MCF 10A (cell line): ENCODE measurements around the gene FOXN4. TPM values are rescaled to one million over a fixed set of nuclear protein-coding genes. Genes with fewer than 3 reads are reported as not detected.

Experiments
- BruUV-seq: library from RNA; stranded (reverse); fragments of 400-500 nt; replicated peaks from 2 replicates; lab custom pipeline; 2021; lab: Mats Ljungman, UMichigan
- CTCF ChIA-PET: fragments of 300-600 bp; sonication (Branson Sonifier 250); formaldehyde crosslinking; extraction: SDS; loops from one replicate; lab custom pipeline; 2021; ENCODE audit warnings: antibody characterized with exemption, inconsistent platforms; lab: Yijun Ruan, JAX
- POLR2A ChIA-PET: fragments of 300-600, 350-650 bp; sonication (Branson Sonifier 250); formaldehyde crosslinking; extraction: SDS; loops from one replicate; lab custom pipeline; 2020; ENCODE audit warnings: antibody characterized with exemption, inconsistent platforms; lab: Yijun Ruan, JAX
- DNase-seq: peaks from one replicate; pipeline ENCODE4 v3.0.0-alpha.2; 2018; ENCODE audit not compliant: unreplicated experiment
- H3K27ac Mint-ChIP-seq: one replicate; pipeline ENCODE4 v1.8.0; 2022; ENCODE audit warnings: mild to moderate bottlenecking, low read depth, mixed read lengths; ENCODE audit not compliant: unreplicated experiment
- H3K27me3 Mint-ChIP-seq: one replicate; pipeline ENCODE4 v1.8.0; 2022; ENCODE audit warnings: mixed read lengths; ENCODE audit not compliant: insufficient read depth, unreplicated experiment
- H3K36me3 Mint-ChIP-seq: one replicate; pipeline ENCODE4 v1.8.0; 2022; ENCODE audit warnings: mild to moderate bottlenecking, moderate library complexity, mixed read lengths; ENCODE audit not compliant: insufficient read depth, unreplicated experiment
- H3K4me1 Mint-ChIP-seq: one replicate; pipeline ENCODE4 v1.8.0; 2022; ENCODE audit warnings: mixed read lengths; ENCODE audit not compliant: insufficient read depth, unreplicated experiment
- H3K4me3 Mint-ChIP-seq: one replicate; pipeline ENCODE4 v1.8.0; 2022; ENCODE audit warnings: mild to moderate bottlenecking, moderate library complexity, mixed read lengths; ENCODE audit not compliant: unreplicated experiment
- H3K9me3 Mint-ChIP-seq: one replicate; pipeline ENCODE4 v1.8.0; 2022; ENCODE audit warnings: mixed read lengths; ENCODE audit not compliant: unreplicated experiment
- intact Hi-C: fragments of 100-400 bp; cut with micrococcal nuclease; formaldehyde crosslinking; loops from 2 replicates; pipeline ENCODE4 v1.14.1; 2022
- total RNA-seq: library from RNA; stranded (reverse); gene quantifications from 2 replicates; pipeline ENCODE4 v1.2.3, GENCODE V29; 2022
- TF ChIP-seq, protein P1 (sequence below): fragments of 200-600 bp; IDR thresholded peaks from one replicate; pipeline ENCODE4 v1.8.0; 2022; ENCODE audit warnings: antibody characterized with exemption, mild to moderate bottlenecking; ENCODE audit not compliant: unreplicated experiment

FOXN4 gene
- total RNA-seq, 1 experiment from 2014 or later = not detected

DNA sequence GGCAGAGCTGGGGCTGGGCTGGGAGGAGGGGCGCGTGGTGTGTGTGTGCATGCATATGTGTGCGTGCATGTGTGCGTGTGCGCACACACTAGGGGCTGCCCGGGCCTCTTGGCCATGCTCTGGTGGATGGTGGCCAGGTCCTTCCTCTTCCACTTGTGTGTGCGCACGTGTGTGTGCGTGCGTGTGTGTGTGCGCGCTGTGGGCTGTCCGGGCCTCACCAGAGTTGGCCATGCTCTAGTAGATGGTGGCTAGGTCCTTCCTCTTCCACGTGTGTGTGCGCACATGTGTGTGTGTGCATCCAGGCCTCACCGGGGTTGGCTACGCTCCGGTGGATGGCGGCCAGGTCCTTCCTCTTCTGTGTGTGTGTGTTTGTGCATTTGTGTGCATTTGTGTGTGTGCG, 24.7 kb downstream of the FOXN4 start:
- BruUV-seq = no TSS peak

DNA sequence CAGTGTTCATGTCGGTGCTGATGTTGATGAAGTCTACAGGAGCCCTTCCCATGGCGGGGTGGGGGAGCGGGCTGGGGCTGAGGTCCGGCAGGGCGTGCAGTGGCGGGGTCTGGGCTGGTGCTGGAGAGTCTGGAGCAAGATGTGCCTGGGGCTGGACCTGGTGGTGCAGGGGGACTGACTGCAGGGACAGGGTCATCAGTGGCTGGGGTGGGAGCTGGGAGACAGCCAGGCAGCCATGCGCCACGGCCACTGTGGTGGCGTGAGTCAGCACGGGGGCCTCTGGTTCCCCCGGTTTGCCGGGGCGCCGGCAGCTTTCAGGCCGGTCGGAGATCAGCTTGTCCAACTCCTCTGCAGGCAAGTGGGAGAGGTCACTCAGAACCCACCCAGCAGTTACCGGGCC, 27.6 kb downstream of the FOXN4 start:
- H3K4me3 Mint-ChIP-seq = no peak overlapping the region
- no peaks in the 10 kb centered on the region for H3K9me3 Mint-ChIP-seq
- no TSS peak for BruUV-seq
- H3K4me1 Mint-ChIP-seq = peaks cover 5% of the 10 kb centered on the region
- DNase-seq = no peak
- H3K27ac Mint-ChIP-seq = no peak overlapping the region
- H3K27me3 Mint-ChIP-seq = no peaks in the 10 kb centered on the region
- ChIA-PET CTCF (no interaction called here), POLR2A (no interaction called here)
- TF ChIP-seq, protein P1, sequence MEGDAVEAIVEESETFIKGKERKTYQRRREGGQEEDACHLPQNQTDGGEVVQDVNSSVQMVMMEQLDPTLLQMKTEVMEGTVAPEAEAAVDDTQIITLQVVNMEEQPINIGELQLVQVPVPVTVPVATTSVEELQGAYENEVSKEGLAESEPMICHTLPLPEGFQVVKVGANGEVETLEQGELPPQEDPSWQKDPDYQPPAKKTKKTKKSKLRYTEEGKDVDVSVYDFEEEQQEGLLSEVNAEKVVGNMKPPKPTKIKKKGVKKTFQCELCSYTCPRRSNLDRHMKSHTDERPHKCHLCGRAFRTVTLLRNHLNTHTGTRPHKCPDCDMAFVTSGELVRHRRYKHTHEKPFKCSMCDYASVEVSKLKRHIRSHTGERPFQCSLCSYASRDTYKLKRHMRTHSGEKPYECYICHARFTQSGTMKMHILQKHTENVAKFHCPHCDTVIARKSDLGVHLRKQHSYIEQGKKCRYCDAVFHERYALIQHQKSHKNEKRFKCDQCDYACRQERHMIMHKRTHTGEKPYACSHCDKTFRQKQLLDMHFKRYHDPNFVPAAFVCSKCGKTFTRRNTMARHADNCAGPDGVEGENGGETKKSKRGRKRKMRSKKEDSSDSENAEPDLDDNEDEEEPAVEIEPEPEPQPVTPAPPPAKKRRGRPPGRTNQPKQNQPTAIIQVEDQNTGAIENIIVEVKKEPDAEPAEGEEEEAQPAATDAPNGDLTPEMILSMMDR = no peak
- H3K36me3 Mint-ChIP-seq = no peaks in the 10 kb centered on the region
- intact Hi-C loops = no loop called here

More for the DNA sequence above, 24.7 kb downstream of the FOXN4 start:
- no peak for DNase-seq
- no peaks in the 10 kb centered on the region for H3K27me3 Mint-ChIP-seq
- ChIA-PET POLR2A (no interaction called here), CTCF (no interaction called here)
- H3K9me3 Mint-ChIP-seq = no peaks in the 10 kb centered on the region
- intact Hi-C loops = no loop called here
- no peaks in the 10 kb centered on the region for H3K4me1 Mint-ChIP-seq
- H3K36me3 Mint-ChIP-seq = no peaks in the 10 kb centered on the region
- no peak overlapping the region for H3K4me3 Mint-ChIP-seq
- H3K27ac Mint-ChIP-seq = no peak overlapping the region
- TF ChIP-seq, protein P1 = no peak

GRCh38 chr12:109279525-109279924, 29.6 kb downstream of the FOXN4 start:
- H3K36me3 Mint-ChIP-seq = no peaks in the 10 kb centered on the region
- H3K4me1 Mint-ChIP-seq = peaks cover 5% of the 10 kb centered on the region
- ChIA-PET CTCF (interaction anchor here (0.5 to 0.6 kb wide), 2 partner anchors 10 to 85 kb away, joined by 3 read pairs; no protein-coding TSS in a partner anchor), POLR2A (interaction anchor here (0.6 kb wide), 1 partner anchor 80 kb away, joined by 3 read pairs; no protein-coding TSS in a partner anchor)
- no peak overlapping the region for H3K4me3 Mint-ChIP-seq
- no peak for DNase-seq
- H3K27ac Mint-ChIP-seq = no peak overlapping the region
- BruUV-seq = no TSS peak
- H3K27me3 Mint-ChIP-seq = no peaks in the 10 kb centered on the region
- TF ChIP-seq, protein P1 = no peak
- intact Hi-C loops = no loop called here
- H3K9me3 Mint-ChIP-seq = no peaks in the 10 kb centered on the region

- intact Hi-C loops = no loop called here
- TF ChIP-seq, protein P1 = no peak
- CTCF ChIA-PET = interaction anchor here (0.5 to 3.7 kb wide), 2 partner anchors 15 to 166 kb away, joined by 4 to 30 read pairs; no protein-coding TSS in a partner anchor
These were observed 30.2 kb downstream of the FOXN4 start for GRCh38 chr12:109278912-109279311.

More at GRCh38 chr12:109278912-109279311, 30.2 kb downstream of the FOXN4 start:
- no peak overlapping the region for H3K27ac Mint-ChIP-seq
- H3K27me3 Mint-ChIP-seq = peaks cover 3% of the 10 kb centered on the region
- no peak for DNase-seq
- H3K4me1 Mint-ChIP-seq = peaks cover 5% of the 10 kb centered on the region
- BruUV-seq = no TSS peak
- POLR2A ChIA-PET = no interaction called here
- no peaks in the 10 kb centered on the region for H3K36me3 Mint-ChIP-seq
- no peaks in the 10 kb centered on the region for H3K9me3 Mint-ChIP-seq
- no peak overlapping the region for H3K4me3 Mint-ChIP-seq
